ENCODE measurements around the gene TMEM232.

GRCh38 chr5:110625376-110625999 lies 101.0 kb downstream of the TMEM232 start:
- TF ChIP-seq, protein P1, sequence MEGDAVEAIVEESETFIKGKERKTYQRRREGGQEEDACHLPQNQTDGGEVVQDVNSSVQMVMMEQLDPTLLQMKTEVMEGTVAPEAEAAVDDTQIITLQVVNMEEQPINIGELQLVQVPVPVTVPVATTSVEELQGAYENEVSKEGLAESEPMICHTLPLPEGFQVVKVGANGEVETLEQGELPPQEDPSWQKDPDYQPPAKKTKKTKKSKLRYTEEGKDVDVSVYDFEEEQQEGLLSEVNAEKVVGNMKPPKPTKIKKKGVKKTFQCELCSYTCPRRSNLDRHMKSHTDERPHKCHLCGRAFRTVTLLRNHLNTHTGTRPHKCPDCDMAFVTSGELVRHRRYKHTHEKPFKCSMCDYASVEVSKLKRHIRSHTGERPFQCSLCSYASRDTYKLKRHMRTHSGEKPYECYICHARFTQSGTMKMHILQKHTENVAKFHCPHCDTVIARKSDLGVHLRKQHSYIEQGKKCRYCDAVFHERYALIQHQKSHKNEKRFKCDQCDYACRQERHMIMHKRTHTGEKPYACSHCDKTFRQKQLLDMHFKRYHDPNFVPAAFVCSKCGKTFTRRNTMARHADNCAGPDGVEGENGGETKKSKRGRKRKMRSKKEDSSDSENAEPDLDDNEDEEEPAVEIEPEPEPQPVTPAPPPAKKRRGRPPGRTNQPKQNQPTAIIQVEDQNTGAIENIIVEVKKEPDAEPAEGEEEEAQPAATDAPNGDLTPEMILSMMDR (IDR thresholded peaks at IDR 0.05) = no peak
- TF ChIP-seq POLR2A (IDR thresholded peaks at IDR 0.05) = no peak

Data from lower leg skin (tissue), 3 donors.